Retinal pigment epithelial cell (primary cell): ENCODE data around the gene LMBRD1.
"Not testable (repeated sequence)": the region's sequence is repeated elsewhere in the genome, so short reads cannot be mapped to it uniquely, and the experiment has no call there.

Source experiments
- DNase-seq: peaks from one replicate; pipeline ENCODE4 v3.0.0-alpha.2; 2010; ENCODE audit warnings: low read depth
- H3K4me3 ChIP-seq: 2 replicates; pipeline ENCODE4 v1.5.1; 2011; ENCODE audit warnings: mild to moderate bottlenecking, low read length, control low read depth, moderate library complexity
- TF ChIP-seq, protein P1 (sequence below): conservative IDR thresholded peaks from 2 replicates; pipeline ENCODE4 v1.5.1; 2011; ENCODE audit warnings: low read depth, low read length, control low read depth, inconsistent platforms

The LMBRD1 gene

DNA sequence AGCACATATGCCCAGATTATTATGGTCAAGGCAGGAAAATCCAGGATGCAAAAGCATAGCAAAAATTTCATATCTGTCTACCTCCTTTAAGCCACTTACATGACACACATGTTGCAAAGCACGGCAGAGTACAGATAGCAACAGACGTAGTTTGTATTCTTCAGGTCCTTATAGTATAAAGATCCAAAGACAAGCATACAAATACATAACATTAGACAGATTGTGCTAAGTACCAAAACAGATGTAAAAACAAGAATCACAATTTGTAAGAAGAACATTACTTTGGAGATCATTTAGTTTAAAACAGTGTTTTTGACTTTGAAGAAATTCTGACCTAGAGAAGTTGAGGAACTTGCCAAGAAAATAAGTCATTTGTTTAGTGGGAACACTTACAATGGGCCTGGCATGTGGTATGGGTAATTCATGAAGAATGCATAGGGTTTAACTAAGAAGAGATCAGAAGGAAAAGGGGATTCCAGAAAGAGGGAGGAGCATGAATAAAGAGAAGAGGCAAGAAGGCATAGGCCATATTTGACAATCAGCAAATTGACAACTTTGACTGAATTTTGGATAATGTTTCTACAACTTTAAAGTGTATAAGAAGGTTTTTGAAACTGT is 30.6 kb upstream of the LMBRD1 start:
- H3K4me3 ChIP-seq: no peak overlapping the region
- TF ChIP-seq, protein P1, sequence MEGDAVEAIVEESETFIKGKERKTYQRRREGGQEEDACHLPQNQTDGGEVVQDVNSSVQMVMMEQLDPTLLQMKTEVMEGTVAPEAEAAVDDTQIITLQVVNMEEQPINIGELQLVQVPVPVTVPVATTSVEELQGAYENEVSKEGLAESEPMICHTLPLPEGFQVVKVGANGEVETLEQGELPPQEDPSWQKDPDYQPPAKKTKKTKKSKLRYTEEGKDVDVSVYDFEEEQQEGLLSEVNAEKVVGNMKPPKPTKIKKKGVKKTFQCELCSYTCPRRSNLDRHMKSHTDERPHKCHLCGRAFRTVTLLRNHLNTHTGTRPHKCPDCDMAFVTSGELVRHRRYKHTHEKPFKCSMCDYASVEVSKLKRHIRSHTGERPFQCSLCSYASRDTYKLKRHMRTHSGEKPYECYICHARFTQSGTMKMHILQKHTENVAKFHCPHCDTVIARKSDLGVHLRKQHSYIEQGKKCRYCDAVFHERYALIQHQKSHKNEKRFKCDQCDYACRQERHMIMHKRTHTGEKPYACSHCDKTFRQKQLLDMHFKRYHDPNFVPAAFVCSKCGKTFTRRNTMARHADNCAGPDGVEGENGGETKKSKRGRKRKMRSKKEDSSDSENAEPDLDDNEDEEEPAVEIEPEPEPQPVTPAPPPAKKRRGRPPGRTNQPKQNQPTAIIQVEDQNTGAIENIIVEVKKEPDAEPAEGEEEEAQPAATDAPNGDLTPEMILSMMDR: no peak
- peak; percentile 26 for DNase-seq

GRCh38 chr6:69825904-69826303 is 29.1 kb upstream of the LMBRD1 start:
- DNase-seq: no peak
- H3K4me3 ChIP-seq: no peak overlapping the region
- TF ChIP-seq, protein P1: no peak

DNA sequence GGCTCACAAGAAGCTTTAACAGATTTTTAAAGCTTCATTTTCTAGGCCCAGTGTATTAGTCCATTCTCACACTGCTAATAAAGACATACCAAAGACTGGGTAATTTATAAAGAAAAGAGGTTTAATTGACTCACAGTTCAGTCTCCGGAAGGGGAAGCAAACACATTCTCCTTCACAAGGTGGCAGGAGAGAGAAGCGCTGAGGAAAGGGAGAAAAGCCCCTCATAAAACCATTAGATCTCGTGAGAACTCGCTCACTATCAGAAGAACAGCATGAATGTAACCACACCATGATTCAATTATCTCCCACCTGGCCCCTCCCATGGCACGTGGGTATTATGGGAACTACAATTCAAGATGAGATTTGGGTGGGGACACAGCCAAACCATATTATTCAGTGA is 27.5 kb upstream of the LMBRD1 start:
- not testable (repeated sequence) for DNase-seq, H3K4me3 ChIP-seq

GRCh38 chr6:69820438-69820837 is 23.6 kb upstream of the LMBRD1 start:
- TF ChIP-seq, protein P1: no peak
- no peak overlapping the region for H3K4me3 ChIP-seq
- DNase-seq: no peak

GRCh38 chr6:69820018-69820417 is 23.2 kb upstream of the LMBRD1 start:
- no peak overlapping the region for H3K4me3 ChIP-seq
- TF ChIP-seq, protein P1: no peak
- DNase-seq: no peak

DNA sequence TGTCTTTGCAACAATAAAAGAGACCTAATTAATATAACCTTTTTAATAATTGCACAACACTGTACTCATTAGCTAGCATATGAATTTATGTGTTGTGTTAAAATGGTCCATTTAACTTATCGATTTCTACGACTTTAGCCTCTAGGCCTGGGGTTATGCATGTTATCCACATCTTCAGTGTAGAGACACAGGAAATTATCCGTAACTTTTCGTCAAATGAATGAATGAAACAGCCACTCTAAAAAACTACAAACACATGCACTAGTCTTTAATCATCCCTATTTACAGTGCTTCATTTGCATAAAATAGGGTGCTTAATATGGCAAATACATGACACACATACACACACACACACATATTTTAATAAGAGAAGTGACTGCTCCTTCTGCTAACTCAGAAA is 22.3 kb upstream of the LMBRD1 start:
- DNase-seq: no peak
- TF ChIP-seq, protein P1: no peak

GRCh38 chr6:69818223-69818930 is 21.6 kb upstream of the LMBRD1 start:
- TF ChIP-seq, protein P1: no peak
- no peak for DNase-seq
- no peak overlapping the region for H3K4me3 ChIP-seq

More for the DNA sequence above, 22.3 kb upstream of the LMBRD1 start:
- no peak overlapping the region for H3K4me3 ChIP-seq
